ENCODE data around the gene B3GALT6.

DNA sequence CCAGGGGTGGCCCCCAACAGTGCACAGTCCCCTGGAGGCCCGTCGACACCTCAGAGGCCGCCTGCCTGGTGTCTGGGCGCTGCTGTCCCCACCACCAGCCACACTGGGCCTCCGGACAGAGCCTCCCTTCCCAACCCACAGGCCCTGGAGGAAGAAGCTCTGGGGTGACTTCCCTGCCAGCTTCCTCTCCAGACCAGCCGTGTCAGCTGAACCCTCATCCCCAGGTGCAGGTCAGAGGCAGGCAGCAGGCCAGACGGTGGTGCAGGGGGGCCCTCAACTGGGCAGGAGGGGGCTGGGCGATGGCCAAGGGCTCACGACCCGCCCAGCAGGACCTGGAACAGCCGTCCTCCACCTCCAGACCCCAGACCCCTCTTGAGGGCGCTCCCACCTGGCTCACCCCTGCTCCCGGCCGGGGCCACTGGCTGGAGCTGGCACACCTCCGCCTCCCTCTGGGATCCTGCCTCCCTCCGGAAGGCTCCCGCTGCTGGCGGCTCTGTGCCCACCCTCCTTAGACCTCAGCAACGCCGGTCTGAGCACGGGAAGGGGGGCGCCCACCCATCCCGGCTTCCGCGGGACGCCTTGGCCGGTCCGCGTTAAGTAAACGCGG, 26.2 kb upstream of the B3GALT6 start:
- TF ChIP-seq, protein P1, sequence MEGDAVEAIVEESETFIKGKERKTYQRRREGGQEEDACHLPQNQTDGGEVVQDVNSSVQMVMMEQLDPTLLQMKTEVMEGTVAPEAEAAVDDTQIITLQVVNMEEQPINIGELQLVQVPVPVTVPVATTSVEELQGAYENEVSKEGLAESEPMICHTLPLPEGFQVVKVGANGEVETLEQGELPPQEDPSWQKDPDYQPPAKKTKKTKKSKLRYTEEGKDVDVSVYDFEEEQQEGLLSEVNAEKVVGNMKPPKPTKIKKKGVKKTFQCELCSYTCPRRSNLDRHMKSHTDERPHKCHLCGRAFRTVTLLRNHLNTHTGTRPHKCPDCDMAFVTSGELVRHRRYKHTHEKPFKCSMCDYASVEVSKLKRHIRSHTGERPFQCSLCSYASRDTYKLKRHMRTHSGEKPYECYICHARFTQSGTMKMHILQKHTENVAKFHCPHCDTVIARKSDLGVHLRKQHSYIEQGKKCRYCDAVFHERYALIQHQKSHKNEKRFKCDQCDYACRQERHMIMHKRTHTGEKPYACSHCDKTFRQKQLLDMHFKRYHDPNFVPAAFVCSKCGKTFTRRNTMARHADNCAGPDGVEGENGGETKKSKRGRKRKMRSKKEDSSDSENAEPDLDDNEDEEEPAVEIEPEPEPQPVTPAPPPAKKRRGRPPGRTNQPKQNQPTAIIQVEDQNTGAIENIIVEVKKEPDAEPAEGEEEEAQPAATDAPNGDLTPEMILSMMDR (IDR thresholded peaks at IDR 0.05), result no peak
- TF ChIP-seq POLR2A (IDR thresholded peaks at IDR 0.05), result no peak
